GM21723 (cell line): ENCODE measurements around the gene HCN3.
"Not testable (repeated sequence)": the region's sequence is repeated elsewhere in the genome, so short reads cannot be mapped to it uniquely, and the experiment has no call there.

Source experiments
- ATAC-seq: cut with Tn5 transposase; IDR thresholded peaks from one replicate; pipeline ENCODE4 v1.9.1; 2021; ENCODE audit warnings: mild to moderate bottlenecking, moderate library complexity; ENCODE audit not compliant: unreplicated experiment

The HCN3 gene

DNA sequence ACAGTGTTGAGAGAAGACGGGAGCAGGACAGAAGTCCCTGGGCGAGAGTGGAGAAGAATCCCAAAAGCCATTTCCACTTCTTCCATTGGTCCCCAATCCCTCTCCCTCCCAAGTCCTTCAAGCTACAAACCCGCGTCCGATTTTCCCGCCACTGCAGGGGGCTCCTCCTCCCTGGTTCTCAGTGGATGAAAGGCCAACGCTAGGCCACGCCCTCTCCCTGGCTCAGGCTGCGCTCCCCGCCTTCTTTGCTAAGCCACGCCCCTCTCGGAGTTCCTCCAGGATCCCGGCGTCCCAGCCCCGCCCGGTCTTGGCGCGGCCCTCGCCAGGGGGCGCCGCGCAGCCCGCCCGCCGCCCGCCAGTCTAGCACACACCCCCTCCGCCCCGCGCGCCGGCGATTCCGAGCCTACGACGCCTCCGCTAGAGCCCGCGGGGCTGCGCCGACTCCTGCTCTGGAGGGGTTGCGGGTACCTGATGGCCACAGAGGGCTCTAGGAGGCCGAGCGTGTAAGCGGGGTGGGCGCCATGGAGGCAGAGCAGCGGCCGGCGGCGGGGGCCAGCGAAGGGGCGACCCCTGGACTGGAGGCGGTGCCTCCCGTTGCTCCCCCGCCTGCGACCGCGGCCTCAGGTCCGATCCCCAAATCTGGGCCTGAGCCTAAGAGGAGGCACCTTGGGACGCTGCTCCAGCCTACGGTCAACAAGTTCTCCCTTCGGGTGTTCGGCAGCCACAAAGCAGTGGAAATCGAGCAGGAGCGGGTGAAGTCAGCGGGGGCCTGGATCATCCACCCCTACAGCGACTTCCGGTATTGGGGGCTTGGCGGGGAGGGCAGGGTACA is at the start of gene HCN3:
TSS of gene HCN3 (plus strand) at position 394 of the 832 bp plus-strand sequence. CDS start at position 522, 128 bp downstream.
- peak; percentile 62 for ATAC-seq

DNA sequence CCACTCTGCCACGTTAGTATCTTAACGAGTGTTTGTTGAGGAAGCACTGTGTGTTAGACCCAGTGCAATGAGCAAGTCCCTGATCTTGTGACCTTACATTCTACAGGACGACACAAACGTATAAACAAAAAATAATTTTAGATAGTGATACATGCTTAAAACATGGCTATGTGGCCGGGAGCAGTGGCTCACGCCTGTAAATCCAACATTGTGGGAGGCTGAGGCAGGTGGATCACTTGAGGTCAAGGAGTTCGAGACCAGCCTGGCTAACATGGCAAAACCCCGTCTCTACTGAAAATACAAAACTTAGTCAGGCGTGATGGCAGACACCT is 49.2 kb upstream of the HCN3 start:
- no peak for ATAC-seq

DNA sequence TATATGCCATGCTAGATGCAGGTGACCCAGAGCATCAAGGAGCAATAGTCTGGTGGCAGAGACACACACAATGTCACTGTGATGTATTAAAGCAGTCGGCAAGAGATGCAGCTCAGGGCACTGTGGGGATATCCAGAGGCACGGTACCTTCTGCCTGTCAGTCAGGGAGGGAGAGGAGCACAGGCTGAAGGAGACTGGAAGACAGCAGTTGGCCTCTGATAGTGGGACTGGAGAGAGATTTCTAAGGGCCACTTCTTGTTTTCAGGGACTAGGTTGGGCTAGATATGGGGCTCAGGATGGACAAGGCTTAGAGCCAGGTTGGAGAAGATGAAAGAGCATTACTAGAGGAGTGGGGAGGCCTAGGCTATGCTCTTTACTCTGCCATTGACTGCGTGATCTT is 46.0 kb upstream of the HCN3 start:
- not testable (repeated sequence) for ATAC-seq

GRCh38 chr1:155232001-155232978 is 45.0 kb upstream of the HCN3 start:
- ATAC-seq, result not testable (repeated sequence)

DNA sequence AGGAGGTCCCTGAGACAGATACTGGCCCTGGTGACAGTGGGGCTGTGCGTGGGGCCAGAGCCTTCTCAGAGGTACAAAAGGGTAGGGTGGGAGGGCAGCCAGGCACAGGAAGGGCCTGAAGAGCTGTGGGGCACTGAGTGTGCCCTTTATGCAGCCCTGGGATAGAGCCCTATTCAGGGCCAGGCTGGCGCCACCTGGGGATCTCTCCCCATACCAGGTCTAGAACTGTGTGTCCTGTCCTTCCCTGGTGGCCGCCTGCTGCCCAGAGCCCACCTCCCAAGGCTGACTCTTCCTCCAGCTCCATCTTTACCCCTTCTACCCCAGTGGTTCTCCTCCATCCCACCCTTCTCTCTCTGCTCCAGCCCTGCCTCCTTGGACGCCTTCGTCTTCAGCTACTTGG is 43.8 kb upstream of the HCN3 start:
- not testable (repeated sequence) for ATAC-seq

DNA sequence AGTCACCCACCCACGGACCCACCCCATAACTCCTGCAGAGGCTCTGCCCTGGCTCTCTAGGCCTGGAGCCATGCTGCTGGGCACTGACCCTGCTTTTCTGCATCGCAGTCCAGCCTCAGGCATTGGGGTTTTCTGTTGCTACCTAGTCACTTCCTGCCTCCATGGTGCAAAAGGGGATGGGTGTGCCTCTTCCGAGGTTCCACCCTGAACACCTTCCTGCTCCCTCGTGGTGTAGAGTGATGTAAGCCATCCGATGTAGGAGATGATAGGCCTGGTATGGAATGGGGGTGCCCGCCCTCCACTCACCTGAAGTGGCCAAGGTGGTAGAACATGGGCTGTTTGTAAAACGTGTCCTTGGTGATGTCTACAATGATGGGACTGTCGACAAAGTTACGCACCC is 41.9 kb upstream of the HCN3 start:
- ATAC-seq, result not testable (repeated sequence)

DNA sequence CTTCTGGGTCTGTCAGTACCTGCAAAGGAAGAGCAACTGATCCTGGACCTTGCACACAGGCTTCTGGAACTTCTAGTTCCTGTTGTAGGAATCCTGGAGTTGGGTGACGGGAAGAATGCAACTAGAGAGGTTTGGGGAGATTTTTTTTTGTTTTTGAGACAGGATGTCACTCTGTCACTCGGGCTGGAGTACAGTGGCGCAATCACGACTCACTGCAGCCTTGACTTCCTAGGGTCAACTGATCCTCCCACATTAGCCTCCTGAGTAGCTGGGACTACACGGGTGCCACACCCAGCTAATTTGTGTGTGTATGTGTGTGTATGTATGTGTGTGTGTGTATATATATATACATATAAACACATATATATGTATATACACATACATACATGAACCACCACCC is 40.8 kb upstream of the HCN3 start:
- ATAC-seq, result no peak

- no peak for ATAC-seq
These were observed 36.1 kb upstream of the HCN3 start for GRCh38 chr1:155241069-155241679.

DNA sequence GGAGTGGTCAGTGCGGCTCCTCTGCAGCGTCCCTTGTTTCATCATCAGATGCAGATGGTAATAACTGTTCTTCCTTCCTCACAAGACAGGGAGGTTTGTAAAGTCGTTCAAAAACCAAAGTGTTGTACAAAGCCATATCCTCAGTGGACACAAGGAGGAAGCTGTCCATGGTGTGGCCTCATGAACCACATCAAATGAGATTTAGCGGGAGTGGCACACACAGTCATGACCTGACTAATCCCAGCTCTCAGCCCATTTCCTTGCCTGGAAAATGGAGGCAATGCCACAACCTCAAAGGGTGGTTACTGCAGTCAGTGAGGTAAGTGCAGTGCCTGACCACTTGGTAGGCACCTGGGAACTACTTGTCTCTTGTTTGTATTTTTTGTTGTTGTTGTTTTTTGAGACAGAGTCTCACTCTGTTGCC is 35.4 kb upstream of the HCN3 start:
- ATAC-seq, result no peak

DNA sequence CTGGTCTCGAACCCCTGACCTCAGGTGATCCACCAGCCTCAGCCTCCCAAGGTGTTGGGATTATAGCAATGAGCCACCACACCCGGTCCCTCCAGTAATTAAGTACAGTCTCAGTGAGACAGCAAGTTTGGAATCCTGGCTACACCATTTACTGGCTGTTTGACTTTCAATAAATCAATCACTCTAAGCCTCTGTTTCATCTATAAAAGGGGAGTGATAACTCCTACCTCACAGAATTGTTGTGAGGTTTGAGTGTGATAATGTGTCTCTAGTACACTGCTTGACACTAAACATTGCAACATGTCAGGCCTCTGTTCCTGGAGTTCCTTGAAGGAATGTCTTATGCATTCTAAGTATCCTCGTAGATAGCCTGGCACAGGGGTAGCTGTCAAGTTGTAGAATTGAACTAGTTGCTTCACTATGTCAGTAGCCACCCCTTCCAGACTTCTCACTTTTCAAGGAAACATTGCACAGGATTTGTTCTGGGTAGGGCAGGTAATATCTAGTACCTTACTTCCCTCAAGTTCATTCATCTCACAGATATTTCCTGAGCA is 34.4 kb upstream of the HCN3 start:
- ATAC-seq, result no peak

DNA sequence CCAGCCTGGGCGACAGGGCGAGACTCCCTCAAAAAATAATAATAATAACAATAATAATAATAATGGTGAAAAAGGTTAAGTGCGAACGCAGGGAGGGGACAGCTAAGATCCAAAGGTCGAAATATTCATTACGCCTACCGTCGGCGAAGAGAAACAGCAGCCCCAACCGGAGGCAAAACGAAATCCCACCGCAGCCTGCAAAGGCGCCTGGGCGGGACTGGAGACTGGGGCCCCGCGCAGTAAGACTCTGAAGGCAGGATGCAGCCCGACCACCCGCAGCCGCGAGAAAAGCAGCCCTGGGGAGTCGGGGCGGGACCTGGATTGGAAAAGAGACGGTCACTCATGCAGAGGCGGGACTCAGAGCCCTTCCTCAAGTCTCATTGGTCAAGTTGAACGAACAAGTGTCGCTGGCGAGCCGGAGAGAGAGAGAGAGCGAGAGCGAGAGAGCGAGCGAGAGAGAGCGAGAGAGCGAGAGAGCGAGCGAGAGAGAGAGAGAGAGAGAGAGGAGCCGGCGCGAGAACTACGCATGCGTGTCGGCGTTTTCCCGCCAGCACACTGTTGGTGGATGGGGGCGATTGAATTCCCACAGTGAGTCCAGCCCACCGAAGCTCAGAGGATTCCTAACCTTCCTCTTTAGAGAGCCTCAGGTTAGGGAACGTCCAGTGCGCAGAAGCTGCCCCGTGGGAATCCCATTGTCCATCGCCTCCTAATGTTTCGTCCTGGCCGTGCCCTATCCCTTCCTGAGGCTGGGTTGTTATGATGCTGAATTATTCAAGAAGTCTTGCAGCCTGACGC is 32.7 kb upstream of the HCN3 start:
- peak; percentile 82 for ATAC-seq

GRCh38 chr1:155245163-155245524 is 32.1 kb upstream of the HCN3 start:
- no peak for ATAC-seq

DNA sequence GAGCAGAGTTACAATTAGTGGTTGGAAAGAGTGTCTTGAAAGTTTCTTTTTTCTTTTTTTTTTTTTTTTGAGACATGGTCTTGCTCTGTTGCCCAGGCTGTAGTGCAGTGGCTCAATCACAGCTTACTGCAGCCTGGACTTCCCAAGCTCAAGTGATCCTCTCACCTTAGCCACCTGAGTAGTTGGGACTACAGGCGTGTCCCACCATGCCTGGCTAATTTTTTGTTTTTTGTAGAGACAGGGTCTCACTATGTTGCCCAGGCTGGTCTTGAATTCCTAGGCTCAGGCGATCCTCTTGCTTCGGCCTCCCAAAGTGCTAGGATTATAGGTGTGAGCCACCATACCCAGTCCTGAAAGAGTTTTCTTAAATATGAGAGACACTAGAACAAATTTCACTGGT is 30.5 kb upstream of the HCN3 start:
- ATAC-seq, result not testable (repeated sequence)

DNA sequence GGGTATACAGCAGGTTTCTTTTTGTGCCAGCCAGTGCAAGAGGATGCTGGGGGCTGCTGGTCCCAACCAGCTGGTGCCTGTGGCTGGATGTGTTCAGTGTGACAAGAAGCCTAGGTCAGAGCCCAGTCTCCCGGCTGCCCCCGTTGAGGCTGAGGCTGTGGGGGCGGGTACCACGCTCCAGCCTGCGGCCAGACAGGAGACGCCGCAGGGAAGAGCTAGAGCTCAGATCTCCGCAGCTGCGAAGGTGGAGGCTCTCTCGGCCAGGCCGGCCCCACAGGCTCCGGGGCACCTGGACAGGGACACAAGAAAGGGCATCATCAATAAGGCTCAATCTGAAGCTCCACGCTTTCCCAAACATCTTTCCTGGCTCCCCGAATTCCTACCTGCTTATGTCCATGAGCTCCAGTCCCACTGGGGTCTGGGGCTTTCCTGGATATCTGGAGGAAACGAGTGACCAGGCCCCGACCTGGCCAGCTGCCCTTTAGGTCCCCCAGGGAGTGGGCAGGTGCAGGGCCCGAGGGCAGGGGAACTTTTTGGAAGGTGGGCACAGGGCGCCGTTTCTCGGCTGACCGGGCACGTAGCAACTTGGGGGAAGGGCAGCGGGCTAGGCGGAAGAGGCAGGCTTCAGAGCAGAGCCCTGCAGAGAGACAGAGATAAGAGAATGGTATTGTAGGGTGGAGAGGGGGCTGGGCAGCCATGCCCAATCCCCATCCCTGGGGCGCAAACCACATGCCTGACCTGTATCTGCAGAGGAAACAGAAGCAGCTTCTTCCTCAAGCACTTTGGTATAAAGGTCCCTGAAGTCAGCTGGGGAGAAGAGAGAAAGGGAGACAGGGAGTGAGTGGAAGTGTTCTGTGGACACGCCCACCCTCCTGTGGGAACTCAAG is 29.4 kb upstream of the HCN3 start:
- ATAC-seq, result no peak

GRCh38 chr1:155250246-155250632 is 27.0 kb upstream of the HCN3 start:
- peak; percentile 8 for ATAC-seq

DNA sequence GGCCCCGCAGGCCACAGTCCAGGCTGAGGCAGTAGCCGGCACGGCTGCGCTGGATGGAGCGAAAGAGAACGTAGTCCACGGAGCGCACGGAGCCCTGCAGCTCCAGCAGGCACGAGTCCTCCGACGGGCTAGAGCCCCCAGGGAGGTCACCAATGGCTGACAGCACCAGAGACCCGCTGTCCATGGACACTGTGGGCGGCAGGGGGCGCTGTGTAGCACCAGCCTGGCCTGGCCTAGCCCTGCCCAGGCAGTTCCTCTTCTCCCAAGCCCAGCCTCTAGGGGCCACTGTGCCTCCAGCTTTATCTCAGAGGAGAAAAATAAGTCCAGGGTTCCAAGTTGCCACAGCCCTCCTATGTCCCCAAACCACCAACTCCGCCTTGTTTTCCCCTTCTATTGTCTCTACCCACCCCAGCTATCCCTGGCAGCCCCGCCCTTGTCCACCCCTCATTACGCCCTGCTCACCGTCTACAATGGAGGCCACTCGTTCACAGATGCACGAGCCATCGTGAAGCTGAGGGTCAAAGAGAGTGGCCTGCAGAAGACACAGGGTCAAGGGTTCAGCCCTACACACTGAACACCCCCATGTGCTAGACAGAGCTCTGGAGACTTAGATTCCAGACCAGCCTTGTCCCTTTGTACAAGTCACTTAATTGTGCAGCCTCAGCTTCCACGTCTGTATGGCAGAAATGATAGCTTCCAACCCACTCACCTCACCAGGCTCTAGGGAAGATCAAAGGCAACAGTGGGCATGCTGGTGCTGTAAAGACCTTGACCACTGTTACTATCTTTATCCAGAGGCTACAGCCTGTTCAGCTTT is 26.4 kb upstream of the HCN3 start:
- peak; percentile 80 for ATAC-seq

DNA sequence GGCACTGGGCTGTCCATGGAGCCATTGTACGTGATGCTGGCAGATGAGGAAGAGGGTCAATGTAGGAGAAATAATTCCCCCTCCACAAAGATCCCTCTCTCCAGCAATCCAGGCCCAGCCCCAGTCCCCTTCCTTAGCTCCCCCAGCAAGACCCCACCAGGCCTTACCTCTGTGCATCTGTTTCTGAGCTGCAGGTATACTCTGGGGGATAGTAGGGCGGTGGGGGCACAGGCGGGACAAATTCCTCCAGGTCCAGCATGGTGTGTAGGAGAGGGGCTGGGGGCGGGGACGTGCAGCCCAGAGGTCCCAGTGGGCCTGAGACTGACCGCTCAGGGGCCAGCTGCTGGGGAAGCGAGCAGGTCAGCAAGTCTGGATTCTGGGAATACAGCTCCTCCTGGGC is 25.7 kb upstream of the HCN3 start:
- ATAC-seq, result no peak

GRCh38 chr1:155253208-155253607 is 24.1 kb upstream of the HCN3 start:
- no peak for ATAC-seq

DNA sequence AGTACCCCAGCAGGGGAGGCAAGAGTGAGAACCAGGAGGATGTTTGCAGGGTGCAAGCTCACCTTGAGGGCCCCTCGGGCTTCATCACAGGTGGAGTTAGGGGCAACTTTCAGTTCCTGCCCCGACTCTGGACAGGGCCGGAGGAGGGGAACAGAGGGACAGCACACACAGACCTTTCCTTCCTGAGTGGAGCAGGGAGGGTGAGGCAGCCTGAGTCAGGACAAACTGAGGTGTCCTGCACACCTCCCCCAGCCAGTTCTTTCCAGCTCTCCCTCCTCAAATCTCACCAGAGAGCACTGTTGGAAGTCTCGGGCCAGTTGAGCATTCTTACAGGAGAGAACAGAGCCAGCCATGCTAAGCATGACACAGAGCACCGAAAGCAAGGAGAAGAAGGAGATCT is 23.5 kb upstream of the HCN3 start:
- no peak for ATAC-seq
